Mesenchymal stem cell (in vitro differentiated cells and primary cell): ENCODE results near the gene IPP. TPM values are rescaled to one million over a fixed set of nuclear protein-coding genes. Genes with fewer than 3 reads are reported as not detected.

Experiments
- DNase-seq: peaks from one replicate; pipeline ENCODE4 v3.0.0-alpha.2; 2013
- H2AFZ ChIP-seq: one replicate; pipeline ENCODE4 v1.6.1; 2013; ENCODE audit warnings: low read depth, mild to moderate bottlenecking, control low read depth, inconsistent platforms, low read length, moderate library complexity
- H2AK5ac ChIP-seq: 2 replicates; pipeline ENCODE4 v1.6.1; 2013; ENCODE audit warnings: low read length, moderate library complexity, mild to moderate bottlenecking, inconsistent platforms; ENCODE audit not compliant: severe bottlenecking
- H2BK120ac ChIP-seq: one replicate; pipeline ENCODE4 v1.6.1; 2013; ENCODE audit warnings: low read depth, mild to moderate bottlenecking, inconsistent platforms, low read length, moderate library complexity
- H2BK12ac ChIP-seq, 2 experiments: one replicate each; pipeline ENCODE4 v1.6.1; 2013; ENCODE audit warnings: inconsistent platforms in 2 of 2, low read length in 2 of 2, mild to moderate bottlenecking in 2 of 2, moderate library complexity in 2 of 2, control low read depth in 1 of 2
- H2BK15ac ChIP-seq: one replicate; pipeline ENCODE4 v1.6.1; 2013; ENCODE audit warnings: mild to moderate bottlenecking, low read depth, inconsistent platforms; ENCODE audit not compliant: poor library complexity, severe bottlenecking
- H2BK5ac ChIP-seq: 2 replicates; pipeline ENCODE4 v1.6.1; 2013; ENCODE audit warnings: low read depth, mild to moderate bottlenecking, low read length, control low read depth, inconsistent platforms; ENCODE audit not compliant: poor library complexity, severe bottlenecking
- H3K14ac ChIP-seq, 2 experiments: one replicate each; pipeline ENCODE4 v1.6.1; 2013; ENCODE audit warnings: inconsistent platforms in 2 of 2, low read length in 2 of 2, control low read depth in 1 of 2, mild to moderate bottlenecking in 1 of 2, moderate library complexity in 1 of 2
- H3K18ac ChIP-seq, 2 experiments: one replicate each; pipeline ENCODE4 v1.6.1; 2013; ENCODE audit warnings: inconsistent platforms in 2 of 2, low read length in 2 of 2, control low read depth in 1 of 2, low read depth in 1 of 2, mild to moderate bottlenecking in 1 of 2
- H3K23ac ChIP-seq, 2 experiments: one replicate each; pipeline ENCODE4 v1.6.1; 2013; ENCODE audit warnings: inconsistent platforms in 2 of 2, low read length in 2 of 2, mild to moderate bottlenecking in 2 of 2, moderate library complexity in 2 of 2, control low read depth in 1 of 2
- H3K27ac ChIP-seq: 2 replicates; pipeline ENCODE4 v1.5.1; 2013; ENCODE audit warnings: mild to moderate bottlenecking, moderate library complexity, low read length, control low read depth, inconsistent platforms; ENCODE audit not compliant: poor library complexity, severe bottlenecking
- H3K27me3 ChIP-seq, 2 experiments: 2 replicates each; pipeline versions ENCODE4 v1.6.1 to v1.7.0; 2013; ENCODE audit warnings: low read length in 2 of 2, mild to moderate bottlenecking in 2 of 2, moderate library complexity in 2 of 2, control low read depth in 1 of 2, inconsistent platforms in 1 of 2; ENCODE audit not compliant: control insufficient read depth in 1 of 2, insufficient read depth in 1 of 2
- H3K36me3 ChIP-seq, 2 experiments: 2 replicates each; pipeline versions ENCODE4 v1.6.1 to v1.7.0; 2013; ENCODE audit warnings: low read length in 2 of 2, control low read depth in 1 of 2, inconsistent platforms in 1 of 2, low read depth in 1 of 2, mild to moderate bottlenecking in 1 of 2; ENCODE audit not compliant: insufficient read depth in 2 of 2, control insufficient read depth in 1 of 2
- H3K4ac ChIP-seq, 2 experiments: one replicate each; pipeline ENCODE4 v1.6.1; 2013; ENCODE audit warnings: inconsistent platforms in 2 of 2, low read length in 2 of 2, mild to moderate bottlenecking in 2 of 2, moderate library complexity in 2 of 2, control low read depth in 1 of 2, low read depth in 1 of 2
- H3K4me1 ChIP-seq: 2 replicates; pipeline ENCODE4 v1.6.1; 2013; ENCODE audit warnings: low read depth, low read length, control low read depth; ENCODE audit not compliant: control insufficient read depth, insufficient read depth
- H3K4me2 ChIP-seq: 2 replicates; pipeline ENCODE4 v1.6.1; 2013; ENCODE audit warnings: low read length, mild to moderate bottlenecking, inconsistent platforms; ENCODE audit not compliant: poor library complexity, severe bottlenecking
- H3K4me3 ChIP-seq, 2 experiments: 2 replicates each; pipeline versions ENCODE4 v1.5.1 to v1.7.0; 2013; ENCODE audit warnings: low read length in 2 of 2, mild to moderate bottlenecking in 2 of 2, control low read depth in 1 of 2, low read depth in 1 of 2; ENCODE audit not compliant: insufficient read depth in 1 of 2
- H3K79me1 ChIP-seq: replicated peaks from 2 replicates; pipeline ENCODE4 v1.6.1; 2013; ENCODE audit warnings: mild to moderate bottlenecking, control low read depth, low read length, inconsistent platforms; ENCODE audit not compliant: poor library complexity, severe bottlenecking
- H3K9ac ChIP-seq: 2 replicates; pipeline ENCODE4 v1.7.0; 2013; ENCODE audit warnings: mild to moderate bottlenecking, low read length, moderate library complexity
- H3K9me3 ChIP-seq: 2 replicates; pipeline ENCODE4 v1.7.0; 2013; ENCODE audit warnings: mild to moderate bottlenecking, low read length; ENCODE audit not compliant: control insufficient read depth
- H4K8ac ChIP-seq: one replicate; pipeline ENCODE4 v1.6.1; 2013; ENCODE audit warnings: inconsistent platforms, mild to moderate bottlenecking, low read length, moderate library complexity
- H4K91ac ChIP-seq: one replicate; pipeline ENCODE4 v1.6.1; 2013; ENCODE audit warnings: mild to moderate bottlenecking, low read length, inconsistent platforms
- WGBS: methylation state at CpG from one replicate; pipeline ENCODE4 v1.1.7; 2013; ENCODE audit warnings: mixed read lengths; 5-methylcytosine and 5-hydroxymethylcytosine counted together
- polyA plus RNA-seq, 2 experiments: library from polyadenylated mRNA; stranded (reverse); fragments of 200-250 nt; gene quantifications; one replicate each; pipeline ENCODE4 v1.2.3, GENCODE V29; 2013

Gene IPP
- polyA plus RNA-seq (2013, experiment 1 of 2): 8.6 TPM
- polyA plus RNA-seq (2013, experiment 2 of 2): 8.9 TPM

DNA sequence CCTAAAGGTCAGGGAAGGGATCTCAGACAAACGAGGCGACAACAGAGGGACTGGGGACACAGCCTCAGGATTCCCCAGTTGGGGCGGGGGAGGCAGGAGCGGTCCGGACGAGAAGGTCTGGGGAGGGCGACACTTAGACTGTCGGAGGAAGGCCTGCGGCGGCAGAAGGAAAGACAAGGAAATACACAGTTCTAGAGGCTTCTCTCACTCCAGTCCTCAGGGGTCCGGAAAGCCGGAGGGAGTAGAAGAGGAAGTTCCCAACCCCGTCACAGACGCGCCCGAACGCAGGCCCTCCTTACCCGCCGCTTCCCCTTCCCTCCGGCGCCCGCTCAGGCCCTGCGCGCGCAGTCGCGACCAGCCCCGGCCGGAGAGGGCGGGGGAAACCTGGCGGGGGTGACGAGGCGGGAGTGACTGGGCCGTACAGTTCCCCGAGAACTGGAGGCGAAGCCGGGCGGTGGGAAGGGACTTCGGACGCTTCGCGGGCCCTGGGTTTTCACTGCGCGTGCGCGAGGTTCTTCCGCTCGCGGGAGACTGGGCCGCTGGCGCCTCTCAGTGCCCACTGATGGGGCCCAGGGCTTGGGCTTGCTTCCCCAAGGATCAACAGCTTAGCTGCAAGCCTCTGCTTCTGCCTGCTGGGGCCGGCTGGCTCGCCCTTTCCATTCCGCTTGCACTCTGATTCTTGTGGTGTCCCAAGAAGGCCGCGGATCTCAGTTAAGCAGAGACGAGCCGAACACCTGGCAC lies at the start of gene IPP:
TSS of gene IPP (minus strand) at position 356 of the 741 bp plus-strand sequence. CDS start 4,242 bp downstream, outside the sequence.
- Histone ChIP-seq H3K4me3 (peak within 1 kb of the TSS; percentile 59 to 98), H3K4me2 (peak within 1 kb of the TSS; percentile 31), H3K9me3 (no peaks in the 10 kb centered on the region), H3K4ac (peak within 1 kb of the TSS; percentile 3 to 24), H3K23ac (no peak within 1 kb of the TSS), H3K18ac (peak within 1 kb of the TSS; percentile 34 to 58), H3K79me1 (peaks cover 14% of the 10 kb centered on the region), H2AFZ (peak within 1 kb of the TSS; percentile 16), H3K9ac (peak within 1 kb of the TSS; percentile 100), H2BK12ac (peak within 1 kb of the TSS in 1 of 2 experiments; percentile 1), H2BK120ac (no peak within 1 kb of the TSS), H2BK5ac (peak within 1 kb of the TSS; percentile 12), H3K36me3 (peaks cover 0 to 5% of the 10 kb centered on the region in 2 experiments), H3K4me1 (peaks cover 5% of the 10 kb centered on the region), H4K91ac (peak within 1 kb of the TSS; percentile 31), H3K27me3 (no peaks in the 10 kb centered on the region), H2BK15ac (peak within 1 kb of the TSS; percentile 56), H3K14ac (no peak within 1 kb of the TSS), H3K27ac (peak within 1 kb of the TSS; percentile 80), H4K8ac (peak within 1 kb of the TSS; percentile 94), H2AK5ac (no peak within 1 kb of the TSS)
- under 1% methylated on average over 48 of the region's 58 CpGs for WGBS
- DNase-seq: peak; percentile 98

DNA sequence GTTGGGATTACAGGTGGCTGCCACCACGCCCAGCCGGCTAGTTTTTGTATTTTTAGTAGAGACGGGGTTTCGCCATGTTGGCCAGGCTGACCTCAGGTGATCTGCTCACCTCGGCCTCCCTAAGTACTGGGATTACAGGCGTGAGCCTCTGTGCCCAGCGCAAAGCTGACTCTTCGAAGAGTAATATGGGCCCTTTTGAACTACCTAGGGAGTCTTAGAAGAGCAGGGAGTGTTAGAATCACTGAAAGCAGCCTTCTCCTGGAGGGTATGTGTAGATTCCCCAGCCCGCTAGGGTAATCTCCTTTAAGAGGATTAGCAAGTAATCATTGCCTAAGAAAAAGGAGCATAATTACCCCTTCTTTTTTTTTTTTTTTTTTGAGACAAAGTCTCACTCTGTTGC lies 46.5 kb upstream of the IPP start:
- Histone ChIP-seq H3K4me1 (no peaks in the 10 kb centered on the region), H3K4me3 (no peak overlapping the region), H3K23ac (no peak overlapping the region), H3K4ac (no peak overlapping the region), H3K14ac (no peak overlapping the region), H2BK120ac (no peak overlapping the region), H4K8ac (no peak overlapping the region), H3K9me3 (no peaks in the 10 kb centered on the region), H3K79me1 (no peaks in the 10 kb centered on the region), H3K4me2 (no peak overlapping the region), H3K27ac (no peak overlapping the region), H2BK5ac (no peak overlapping the region), H3K27me3 (no peaks in the 10 kb centered on the region), H3K9ac (no peak overlapping the region), H2BK12ac (no peak overlapping the region), H2AFZ (no peak overlapping the region), H2AK5ac (no peak overlapping the region), H4K91ac (no peak overlapping the region), H3K36me3 (no peaks in the 10 kb centered on the region), H3K18ac (no peak overlapping the region), H2BK15ac (no peak overlapping the region)
- WGBS: 88% methylated on average over 8 of the region's 9 CpGs
- no peak for DNase-seq

DNA sequence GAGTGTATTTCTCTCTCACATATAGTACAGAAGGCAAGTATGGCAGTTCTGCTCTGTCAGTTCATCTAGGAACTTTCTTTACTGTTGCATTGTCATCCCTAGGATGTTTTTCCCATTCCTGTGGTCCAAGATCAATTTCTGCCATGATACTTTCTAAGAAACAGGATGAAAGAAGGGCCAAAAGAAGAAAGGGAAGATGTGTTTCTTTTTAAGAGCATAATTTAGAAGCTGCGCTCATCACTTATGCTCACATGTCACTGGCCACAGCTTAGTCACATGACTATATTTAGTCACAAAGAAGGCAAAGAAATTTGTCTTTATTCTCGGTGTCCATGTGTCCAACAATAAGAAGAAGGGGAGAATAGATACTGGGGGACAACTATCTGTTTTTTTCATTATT lies 45.9 kb upstream of the IPP start:
- Histone ChIP-seq H3K36me3 (no peaks in the 10 kb centered on the region), H3K18ac (no peak overlapping the region), H3K79me1 (no peaks in the 10 kb centered on the region), H3K4me1 (no peaks in the 10 kb centered on the region), H3K4me3 (no peak overlapping the region), H4K91ac (no peak overlapping the region), H2BK15ac (no peak overlapping the region), H2AK5ac (no peak overlapping the region), H3K4me2 (no peak overlapping the region), H2BK5ac (no peak overlapping the region), H3K23ac (no peak overlapping the region), H3K14ac (no peak overlapping the region), H3K27me3 (no peaks in the 10 kb centered on the region), H3K9ac (no peak overlapping the region), H2AFZ (no peak overlapping the region), H4K8ac (no peak overlapping the region), H3K27ac (no peak overlapping the region), H2BK120ac (no peak overlapping the region), H3K4ac (no peak overlapping the region), H2BK12ac (no peak overlapping the region), H3K9me3 (no peaks in the 10 kb centered on the region)
- DNase-seq: no peak
- WGBS: no CpG with 5 or more reads among the region's 2 CpGs

DNA sequence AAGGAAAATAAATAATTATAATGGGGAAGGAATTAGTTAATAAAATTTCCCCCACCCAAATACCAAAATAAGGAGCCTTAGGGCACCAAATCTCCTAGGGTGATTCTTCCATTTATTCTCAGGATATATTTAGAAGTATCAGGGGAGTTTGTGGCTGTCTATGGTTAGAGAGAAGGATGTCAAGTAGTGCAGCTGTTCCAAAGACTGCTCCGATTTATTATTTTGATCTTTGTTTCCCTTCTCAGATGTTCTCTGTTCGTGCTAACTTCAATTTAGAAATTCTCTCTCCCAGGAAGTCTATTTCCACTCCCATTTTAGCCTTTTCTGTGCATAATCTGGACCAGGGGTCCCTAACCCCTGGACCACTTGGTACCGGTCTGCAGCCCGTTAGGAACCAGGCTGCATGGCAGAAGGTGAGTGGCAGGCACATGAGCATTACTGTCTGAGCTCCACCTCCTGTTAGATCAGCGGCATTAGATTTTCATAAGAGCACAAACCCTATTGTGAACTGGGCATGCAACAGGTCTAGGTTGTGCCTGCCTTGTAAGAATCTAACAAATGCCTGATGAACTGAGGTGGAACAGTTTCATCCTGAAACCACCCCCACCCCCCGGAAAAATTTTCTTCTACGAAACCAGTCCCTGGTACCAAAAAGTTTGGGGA lies 43.6 kb upstream of the IPP start:
- H3K14ac ChIP-seq: no peak overlapping the region
- H2BK15ac ChIP-seq: no peak overlapping the region
- no peak overlapping the region for H2AK5ac ChIP-seq
- H3K18ac ChIP-seq: no peak overlapping the region
- H3K4me2 ChIP-seq: no peak overlapping the region
- H3K4me3 ChIP-seq: no peak overlapping the region
- H3K4me1 ChIP-seq: no peaks in the 10 kb centered on the region
- no peaks in the 10 kb centered on the region for H3K36me3 ChIP-seq
- no peak overlapping the region for H3K4ac ChIP-seq
- no peaks in the 10 kb centered on the region for H3K79me1 ChIP-seq
- no peak overlapping the region for H3K23ac ChIP-seq
- H3K27me3 ChIP-seq: no peaks in the 10 kb centered on the region
- no peak overlapping the region for H3K27ac ChIP-seq
- H3K9ac ChIP-seq: no peak overlapping the region
- H3K9me3 ChIP-seq: no peaks in the 10 kb centered on the region
- H2BK120ac ChIP-seq: no peak overlapping the region
- 83% methylated on average over 5 of the region's 7 CpGs for WGBS
- DNase-seq: no peak
- no peak overlapping the region for H4K8ac ChIP-seq
- H4K91ac ChIP-seq: no peak overlapping the region
- H2BK5ac ChIP-seq: no peak overlapping the region
- H2AFZ ChIP-seq: no peak overlapping the region
- no peak overlapping the region for H2BK12ac ChIP-seq
